HG03460 (cell line): ENCODE data around the gene CYGB.

ENCODE experiments used
- ATAC-seq: cut with Tn5 transposase; IDR thresholded peaks from one replicate; pipeline ENCODE4 v1.9.1; 2021; ENCODE audit not compliant: unreplicated experiment

CYGB gene

GRCh38 chr17:76551685-76552084 is 14.2 kb upstream of the CYGB start:
- ATAC-seq = no peak

GRCh38 chr17:76550712-76551615 is 13.5 kb upstream of the CYGB start:
- no peak for ATAC-seq

- ATAC-seq = no peak
Measured at GRCh38 chr17:76549539-76549938, 12.0 kb upstream of the CYGB start.

- no peak for ATAC-seq
Measured at GRCh38 chr17:76549215-76549518, 11.7 kb upstream of the CYGB start.

GRCh38 chr17:76548378-76549214 is 11.1 kb upstream of the CYGB start:
- no peak for ATAC-seq

GRCh38 chr17:76547642-76548202 is 10.2 kb upstream of the CYGB start:
- ATAC-seq = no peak

GRCh38 chr17:76547183-76547641 is 9.7 kb upstream of the CYGB start:
- ATAC-seq = no peak

GRCh38 chr17:76546556-76547182 is 9.2 kb upstream of the CYGB start:
- ATAC-seq = no peak

GRCh38 chr17:76545918-76546555 is 8.5 kb upstream of the CYGB start:
- ATAC-seq = no peak

- ATAC-seq = no peak
Measured at GRCh38 chr17:76544546-76545365, 7.2 kb upstream of the CYGB start.

GRCh38 chr17:76543826-76544545 is 6.5 kb upstream of the CYGB start:
- ATAC-seq = no peak

- ATAC-seq = no peak
Measured at GRCh38 chr17:76543482-76543825, 5.9 kb upstream of the CYGB start.

- ATAC-seq = no peak
Measured at GRCh38 chr17:76542984-76543383, 5.5 kb upstream of the CYGB start.

- ATAC-seq = no peak
Measured at GRCh38 chr17:76542566-76542971, 5.1 kb upstream of the CYGB start.

- no peak for ATAC-seq
Measured at GRCh38 chr17:76541739-76542454, 4.4 kb upstream of the CYGB start.

- ATAC-seq = no peak
Measured at GRCh38 chr17:76540381-76541300, 3.1 kb upstream of the CYGB start.

- no peak for ATAC-seq
Measured at GRCh38 chr17:76539631-76540271, 2.2 kb upstream of the CYGB start, which contains the start of gene PRCD. PRCD (plus strand) TSS chr17:76540044; CDS start chr17:76540142, 98 bp downstream.
